GM18861 (cell line): ENCODE measurements around the gene HSPA6.
"Not testable (repeated sequence)": the region's sequence is repeated elsewhere in the genome, so short reads cannot be mapped to it uniquely, and the experiment has no call there.

Experiments used
- ATAC-seq: cut with Tn5 transposase; IDR thresholded peaks from one replicate; pipeline ENCODE4 v1.9.1; 2021; ENCODE audit not compliant: unreplicated experiment

Gene HSPA6

GRCh38 chr1:161531986-161532643, 7.8 kb downstream of the HSPA6 start:
- ATAC-seq: no peak

- not testable (repeated sequence) for ATAC-seq
These were observed 8.6 kb downstream of the HSPA6 start for GRCh38 chr1:161532644-161533567.

- ATAC-seq: not testable (repeated sequence)
These were observed 12.8 kb downstream of the HSPA6 start for GRCh38 chr1:161537068-161537669.

DNA sequence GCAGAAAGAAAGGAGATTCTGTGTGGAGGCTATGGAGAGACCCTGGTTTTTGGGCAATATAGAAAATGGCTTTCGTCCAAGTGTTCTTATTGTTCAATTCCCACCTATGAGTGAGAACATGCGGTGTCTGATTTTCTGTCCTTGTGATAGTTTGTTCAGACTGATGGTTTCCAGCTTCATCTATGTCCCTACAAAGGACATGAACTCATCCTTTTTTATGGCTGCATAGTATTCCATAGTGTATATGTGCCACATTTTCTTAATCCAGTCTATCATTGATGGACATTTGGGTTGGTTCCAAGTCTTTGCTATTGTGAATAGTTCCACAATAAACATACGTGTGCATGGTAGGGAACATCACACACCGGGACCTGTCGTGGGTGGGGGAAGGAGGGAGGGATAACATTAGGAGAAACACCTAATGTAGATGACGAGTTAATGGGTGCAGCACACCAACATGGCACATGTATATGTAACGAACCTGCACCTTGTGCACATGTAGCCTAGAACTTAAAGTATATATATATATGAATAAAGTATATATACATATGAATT, 14.7 kb downstream of the HSPA6 start:
- not testable (repeated sequence) for ATAC-seq

DNA sequence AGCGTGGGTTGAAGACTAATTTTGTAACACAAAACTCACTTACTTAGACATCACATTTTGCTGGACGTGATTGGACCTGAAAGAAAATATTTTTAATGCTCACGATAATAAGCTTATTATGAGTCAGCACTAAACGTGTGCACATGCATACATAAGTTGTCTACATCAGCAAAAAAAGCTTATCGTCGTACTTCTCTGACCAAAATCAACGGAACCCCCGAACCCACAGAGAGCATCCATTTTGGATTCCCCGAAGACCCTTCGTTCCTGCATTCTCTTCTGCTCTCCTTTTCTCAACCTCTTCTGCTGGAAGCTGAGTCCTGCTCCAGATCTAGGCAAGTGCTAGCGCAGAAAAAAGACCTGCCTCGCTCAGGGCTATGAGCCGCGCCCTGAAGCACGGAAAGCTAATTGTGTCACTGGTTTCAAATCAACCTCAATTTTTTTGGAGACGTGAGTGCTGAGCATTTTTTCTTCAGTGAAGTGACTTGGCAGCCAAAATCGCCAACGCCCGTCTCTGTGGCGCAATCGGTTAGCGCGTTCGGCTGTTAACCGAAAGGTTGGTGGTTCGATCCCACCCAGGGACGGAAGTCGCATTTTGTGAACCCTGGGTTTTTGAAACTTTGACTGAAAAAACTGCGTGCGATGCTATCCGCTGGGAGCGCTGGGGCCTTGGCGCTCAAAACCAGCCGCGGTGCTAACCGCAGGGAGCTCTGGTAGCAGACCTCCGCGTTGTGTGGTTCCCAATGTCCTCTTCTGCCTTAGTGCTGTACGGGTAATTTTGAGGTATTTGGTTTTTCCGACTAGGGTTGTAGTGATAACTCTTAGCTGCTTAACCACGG, 15.6 kb downstream of the HSPA6 start:
- ATAC-seq: peak; percentile 43

GRCh38 chr1:161540570-161540960, 16.2 kb downstream of the HSPA6 start:
- peak; percentile 28 for ATAC-seq

DNA sequence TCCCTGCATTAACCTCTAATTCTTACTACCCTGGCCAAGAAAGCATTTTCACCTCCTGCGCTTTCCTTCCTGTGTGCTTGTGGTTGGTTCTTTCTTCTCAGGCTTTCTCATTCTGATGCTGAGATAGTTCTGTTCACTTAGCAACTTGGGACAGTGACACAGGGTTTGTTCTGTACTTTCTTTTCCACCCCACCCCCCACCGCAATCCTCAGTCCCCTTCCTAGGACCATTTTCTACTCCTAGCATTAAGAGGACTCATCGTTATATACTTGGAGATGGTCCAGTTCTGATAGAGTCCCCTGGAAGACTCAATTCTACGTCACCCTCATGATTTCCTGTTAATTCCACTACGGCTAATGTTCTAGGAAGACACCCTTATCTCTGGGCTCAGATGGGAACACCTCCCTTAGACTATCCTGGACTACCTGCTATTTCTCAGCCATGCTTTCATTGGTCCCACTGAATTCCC, 17.8 kb downstream of the HSPA6 start:
- peak; percentile 41 for ATAC-seq

- ATAC-seq: not testable (repeated sequence)
These were observed 18.8 kb downstream of the HSPA6 start for GRCh38 chr1:161543125-161543524.

- ATAC-seq: not testable (repeated sequence)
These were observed 20.8 kb downstream of the HSPA6 start for GRCh38 chr1:161545005-161545731.

- not testable (repeated sequence) for ATAC-seq
These were observed 23.8 kb downstream of the HSPA6 start for GRCh38 chr1:161547995-161548741.

DNA sequence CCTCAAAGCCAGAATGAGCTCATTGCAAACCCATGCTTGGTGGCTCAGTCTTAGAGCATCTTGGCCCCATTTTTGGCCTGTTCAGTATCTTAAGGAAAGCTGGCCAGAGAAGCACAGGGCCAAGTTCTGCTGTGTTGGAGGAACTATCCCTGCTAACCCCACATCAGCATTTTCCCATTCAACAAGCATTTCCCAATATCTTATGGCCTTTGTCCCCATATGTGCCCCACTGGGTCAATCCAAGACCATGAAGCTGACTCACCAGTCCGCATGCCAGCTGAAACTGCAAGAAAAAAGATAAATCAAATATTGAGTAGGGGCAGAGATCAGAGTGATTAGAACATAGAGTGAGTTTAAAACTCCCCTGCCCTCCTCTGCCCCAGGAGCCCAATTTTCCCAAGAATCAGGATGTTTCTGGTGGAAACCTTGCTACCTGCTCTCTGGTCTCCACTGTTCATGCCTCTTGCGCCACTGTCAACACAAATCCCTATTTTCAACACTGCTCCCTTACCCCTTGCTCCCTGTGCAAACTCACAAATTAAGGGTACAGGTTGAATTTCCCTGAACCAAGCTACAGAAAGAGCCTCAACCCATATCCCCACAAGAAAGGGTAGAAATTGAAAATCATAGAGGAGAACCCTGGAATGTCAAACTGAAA, 24.5 kb downstream of the HSPA6 start:
- not testable (repeated sequence) for ATAC-seq

DNA sequence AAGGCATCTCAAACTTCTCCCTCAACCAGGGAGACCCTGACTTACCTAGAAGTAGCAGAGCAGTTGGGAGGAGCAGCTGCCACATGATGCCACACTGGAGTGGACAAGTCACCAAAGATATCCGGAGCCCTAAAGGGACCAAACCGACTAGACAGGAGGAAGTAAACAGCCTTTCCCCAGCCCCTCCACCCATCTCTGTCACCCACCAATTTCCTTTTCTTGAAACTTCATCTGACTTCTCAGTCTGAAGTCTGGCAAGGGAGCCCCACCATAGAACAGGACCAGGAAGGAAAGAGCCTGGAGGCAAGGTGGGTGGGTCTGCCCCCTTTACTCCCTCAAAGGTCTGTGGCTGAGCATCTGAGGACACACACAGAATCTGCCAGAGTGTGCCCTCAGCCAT, 25.3 kb downstream of the HSPA6 start, which contains the start of gene FCGR3A:
TSS of gene FCGR3A (minus strand) at position 167 of the 400 bp plus-strand sequence. CDS start at position 85, 82 bp downstream.
- ATAC-seq: no peak

GRCh38 chr1:161550942-161551341, 26.6 kb downstream of the HSPA6 start:
- ATAC-seq: not testable (repeated sequence)

DNA sequence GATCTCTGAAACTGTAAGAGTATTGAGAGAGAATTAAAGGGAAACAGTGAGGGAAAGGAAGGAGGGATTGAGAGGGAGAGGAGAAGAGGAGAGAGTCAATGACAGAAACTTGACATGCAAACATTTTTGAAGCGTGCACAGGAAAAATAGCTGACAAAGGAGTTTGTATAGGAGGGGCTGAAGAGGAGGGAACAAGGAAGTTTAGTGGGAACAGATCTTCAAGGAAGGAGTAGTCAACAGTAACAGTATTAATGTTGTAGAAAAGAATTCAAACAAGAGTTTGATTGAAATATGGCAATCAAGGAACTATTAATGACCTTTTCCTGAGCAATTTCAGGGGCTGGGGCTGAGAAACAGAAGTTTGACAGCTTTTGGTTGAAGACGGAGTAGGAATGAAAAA, 29.3 kb downstream of the HSPA6 start:
- not testable (repeated sequence) for ATAC-seq

GRCh38 chr1:161554340-161554739, 30.0 kb downstream of the HSPA6 start:
- ATAC-seq: not testable (repeated sequence)

DNA sequence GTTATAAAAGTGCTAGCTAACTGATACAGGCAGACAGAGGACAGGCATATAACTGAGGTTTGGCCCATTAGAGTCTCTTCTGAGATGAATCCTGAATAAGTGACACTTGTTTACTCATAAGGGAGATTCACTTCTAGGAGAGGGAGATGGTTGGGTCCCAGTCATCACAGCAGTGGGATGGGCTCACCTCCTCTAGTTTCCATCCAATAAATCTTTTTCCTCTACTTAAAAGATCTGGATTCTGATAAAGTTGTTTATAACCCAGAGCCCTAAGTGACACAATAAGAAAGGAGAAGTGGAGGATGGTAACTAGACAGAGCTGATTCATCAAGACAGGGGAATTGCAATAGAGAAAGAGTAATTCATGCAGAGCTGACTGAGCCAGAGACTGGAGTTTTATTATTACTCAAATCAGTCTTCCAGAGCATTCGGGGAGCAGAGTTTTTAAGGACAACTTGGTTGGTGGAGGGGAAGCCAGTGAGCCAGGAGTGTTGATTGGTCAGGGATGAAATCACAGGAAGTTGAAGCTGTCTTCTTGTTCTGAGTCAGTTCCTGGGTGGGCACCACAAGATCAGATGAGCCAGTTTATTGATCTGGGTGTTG, 30.6 kb downstream of the HSPA6 start:
- not testable (repeated sequence) for ATAC-seq

- ATAC-seq: not testable (repeated sequence)
These were observed 31.8 kb downstream of the HSPA6 start for GRCh38 chr1:161556143-161556542.

- not testable (repeated sequence) for ATAC-seq
These were observed 32.6 kb downstream of the HSPA6 start for GRCh38 chr1:161556990-161557389.
